GM12891 (cell line): ENCODE results near the gene TNKS1BP1.
A peak's percentile ranks its signal among the peaks of the same experiment; 100 is the strongest.

Experiments
- POLR2A ChIP-seq: IDR thresholded peaks from 2 replicates; pipeline ENCODE4 v1.6.1; 2011; ENCODE audit warnings: low read depth, low read length, control low read depth
- POLR2AphosphoS5 ChIP-seq: IDR thresholded peaks from 2 replicates; pipeline ENCODE4 v1.6.1; 2011; ENCODE audit warnings: low read depth, low read length, control low read depth
- TAF1 ChIP-seq: IDR thresholded peaks from 2 replicates; pipeline ENCODE4 v1.6.1; 2011; ENCODE audit warnings: low read depth, low read length, control low read depth

- TF ChIP-seq TAF1 (no peak), POLR2A (no peak), POLR2AphosphoS5 (0 out of 2 replicates have a peak, but pooled peaks have one; percentile 4)
Measured at GRCh38 chr11:57313071-57313787, 11.5 kb downstream of the TNKS1BP1 start.
